ENCODE data around the gene C11orf68.

GRCh38 chr11:65869643-65870306 is 49.1 kb downstream of the C11orf68 start:
- TF ChIP-seq CTCF (IDR thresholded peaks at IDR 0.05; ENCODE audit: insufficient read depth, low read depth, low read length) (no peak), EZH2 (IDR thresholded peaks at IDR 0.05; ENCODE audit: insufficient read depth, low read length) (no peak)
